Esophagus squamous epithelium (tissue), 4 donors: ENCODE data around the gene EVA1C.

ENCODE experiments used
- CTCF ChIP-seq, 6 experiments: fragments of 450-650 bp in 4 of 6; fragments of 200-600 bp in 2 of 6; sonication (generic) in 2 of 6; IDR thresholded peaks; one replicate each; pipeline ENCODE4 v1.5.1; 2016 to 2019; ENCODE audit warnings: antibody characterized with exemption in 6 of 6, mild to moderate bottlenecking in 4 of 6, moderate library complexity in 4 of 6
- POLR2A ChIP-seq, 4 donors: fragments of 450-650 bp; IDR thresholded peaks; one replicate each; pipeline ENCODE4 v1.6.1; 2017; ENCODE audit warnings: antibody characterized with exemption in 4 of 4, mild to moderate bottlenecking in 4 of 4, moderate library complexity in 3 of 4

GRCh38 chr21:32406405-32406804 is 6.1 kb upstream of the EVA1C start:
- TF ChIP-seq CTCF (IDR thresholded peaks at IDR 0.05), result no peak
- no peak for TF ChIP-seq POLR2A (IDR thresholded peaks at IDR 0.05)
